ENCODE data around the gene RPSA.
"Not testable (repeated sequence)": the region's sequence is repeated elsewhere in the genome, so short reads cannot be mapped to it uniquely, and the experiment has no call there.

RPSA gene
- total RNA-seq: 642 to 1,540 (median 898) reads per million in 9 experiments

GRCh38 chr3:39406368-39407258, at the start of gene RPSA:
Gene RPSA, plus strand, starts transcription at chr3:39406720. Its CDS starts 934 bp downstream, at chr3:39407654.
- ATAC-seq (replicated peaks) (peak; percentile 88), DNase-seq (peak; percentile 94)
- H3K4me1 Mint-ChIP-seq (ENCODE audit: low read depth in 2 of 2): peaks cover 26 to 40% of the 10 kb centered on the region in 2 donors
- H3K4me3 Mint-ChIP-seq: peak within 1 kb of the TSS; percentile 81 to 89
- no peaks in the 10 kb centered on the region for H3K9me3 Mint-ChIP-seq
- peaks cover 63% of the 10 kb centered on the region for H3K36me3 Mint-ChIP-seq (ENCODE audit: insufficient read depth)
- H3K27ac Mint-ChIP-seq: peak within 1 kb of the TSS; percentile 93 to 97
- no peaks in the 10 kb centered on the region for H3K27me3 Mint-ChIP-seq

GRCh38 chr3:39358333-39358732, 48.2 kb upstream of the RPSA start:
- Mint-ChIP-seq H3K27ac (no peak overlapping the region), H3K9me3 (peaks cover 0 to 1% of the 10 kb centered on the region in 2 donors), H3K4me3 (no peak overlapping the region), H3K4me1 (ENCODE audit: low read depth in 2 of 2) (peaks cover 29 to 43% of the 10 kb centered on the region in 2 donors), H3K27me3 (peaks cover 0 to 7% of the 10 kb centered on the region in 2 donors), H3K36me3 (ENCODE audit: insufficient read depth) (no peaks in the 10 kb centered on the region)
- no peak for DNase-seq
- ATAC-seq (replicated peaks): peak; percentile 20

- H3K27ac Mint-ChIP-seq: peak overlapping the region; percentile 1 to 90
- DNase-seq (peak in 2 of 3 experiments; percentile 41), ATAC-seq (replicated peaks) (peak; percentile 95)
- peaks cover 29 to 43% of the 10 kb centered on the region in 2 donors for H3K4me1 Mint-ChIP-seq (ENCODE audit: low read depth in 2 of 2)
- H3K9me3 Mint-ChIP-seq: peaks cover 0 to 1% of the 10 kb centered on the region in 2 donors
- H3K27me3 Mint-ChIP-seq: peaks cover 0 to 4% of the 10 kb centered on the region in 2 donors
- peak overlapping the region; percentile 9 to 61 for H3K4me3 Mint-ChIP-seq
- no peaks in the 10 kb centered on the region for H3K36me3 Mint-ChIP-seq (ENCODE audit: insufficient read depth)
Observed at GRCh38 chr3:39361252-39361927, 45.1 kb upstream of the RPSA start.

GRCh38 chr3:39362192-39362591, 44.3 kb upstream of the RPSA start:
- no peaks in the 10 kb centered on the region for H3K36me3 Mint-ChIP-seq (ENCODE audit: insufficient read depth)
- H3K9me3 Mint-ChIP-seq: peaks cover 0 to 1% of the 10 kb centered on the region in 2 donors
- DNase-seq: no peak
- H3K4me3 Mint-ChIP-seq: peak overlapping the region; percentile 1 to 61
- peak overlapping the region; percentile 1 to 90 for H3K27ac Mint-ChIP-seq
- H3K4me1 Mint-ChIP-seq (ENCODE audit: low read depth in 2 of 2): peaks cover 29 to 42% of the 10 kb centered on the region in 2 donors
- ATAC-seq (replicated peaks): no peak
- H3K27me3 Mint-ChIP-seq: peaks cover 0 to 4% of the 10 kb centered on the region in 2 donors

- Mint-ChIP-seq H3K36me3 (ENCODE audit: insufficient read depth) (no peaks in the 10 kb centered on the region), H3K4me1 (ENCODE audit: low read depth in 2 of 2) (peaks cover 23 to 35% of the 10 kb centered on the region in 2 donors), H3K9me3 (peaks cover 0 to 1% of the 10 kb centered on the region in 2 donors), H3K27me3 (peaks cover 0 to 4% of the 10 kb centered on the region in 2 donors), H3K4me3 (no peak overlapping the region), H3K27ac (peak overlapping the region; percentile 1 to 90)
- ATAC-seq (replicated peaks) (no peak), DNase-seq (no peak)
Observed at GRCh38 chr3:39362812-39363211, 43.7 kb upstream of the RPSA start.

GRCh38 chr3:39370450-39370849, 36.1 kb upstream of the RPSA start:
- not testable (repeated sequence) for H3K4me3 Mint-ChIP-seq; H3K9me3 Mint-ChIP-seq; H3K36me3 Mint-ChIP-seq (ENCODE audit: insufficient read depth); H3K4me1 Mint-ChIP-seq (ENCODE audit: low read depth in 2 of 2); ATAC-seq (replicated peaks); H3K27ac Mint-ChIP-seq; DNase-seq
- peaks cover 0 to 28% of the 10 kb centered on the region in 2 donors for H3K27me3 Mint-ChIP-seq

- Mint-ChIP-seq H3K27me3 (peaks cover 0 to 37% of the 10 kb centered on the region in 2 donors), H3K4me3 (no peak overlapping the region), H3K4me1 (ENCODE audit: low read depth in 2 of 2) (peaks cover 0 to 1% of the 10 kb centered on the region in 2 donors), H3K36me3 (ENCODE audit: insufficient read depth) (no peaks in the 10 kb centered on the region), H3K27ac (no peak overlapping the region), H3K9me3 (peaks cover 0 to 7% of the 10 kb centered on the region in 2 donors)
- no peak for ATAC-seq (replicated peaks)
- no peak for DNase-seq
Observed at GRCh38 chr3:39372833-39373232, 33.7 kb upstream of the RPSA start.

- DNase-seq (no peak), ATAC-seq (replicated peaks) (no peak)
- no peak overlapping the region for H3K4me3 Mint-ChIP-seq
- H3K27ac Mint-ChIP-seq: no peak overlapping the region
- H3K9me3 Mint-ChIP-seq: no peaks in the 10 kb centered on the region
- H3K27me3 Mint-ChIP-seq: peaks cover 0 to 21% of the 10 kb centered on the region in 2 donors
- H3K4me1 Mint-ChIP-seq (ENCODE audit: low read depth in 2 of 2): peaks cover 4 to 5% of the 10 kb centered on the region in 2 donors
- H3K36me3 Mint-ChIP-seq (ENCODE audit: insufficient read depth): peaks cover 2% of the 10 kb centered on the region
Observed at GRCh38 chr3:39376959-39377634, 29.4 kb upstream of the RPSA start.

- Mint-ChIP-seq H3K4me3 (no peak overlapping the region), H3K27me3 (peaks cover 0 to 12% of the 10 kb centered on the region in 2 donors), H3K36me3 (ENCODE audit: insufficient read depth) (peaks cover 4% of the 10 kb centered on the region), H3K9me3 (no peaks in the 10 kb centered on the region), H3K4me1 (ENCODE audit: low read depth in 2 of 2) (peaks cover 4 to 5% of the 10 kb centered on the region in 2 donors), H3K27ac (no peak overlapping the region)
- DNase-seq: peak; percentile 38 to 52 (median 45)
- ATAC-seq (replicated peaks): peak; percentile 80
Observed at GRCh38 chr3:39378088-39378487, 28.4 kb upstream of the RPSA start.

- DNase-seq: no peak
- no peak for ATAC-seq (replicated peaks)
- Mint-ChIP-seq H3K27me3 (peaks cover 0 to 9% of the 10 kb centered on the region in 2 donors), H3K36me3 (ENCODE audit: insufficient read depth) (peaks cover 15% of the 10 kb centered on the region), H3K4me3 (no peak overlapping the region), H3K4me1 (ENCODE audit: low read depth in 2 of 2) (peaks cover 11 to 12% of the 10 kb centered on the region in 2 donors), H3K27ac (no peak overlapping the region), H3K9me3 (no peaks in the 10 kb centered on the region)
Observed at GRCh38 chr3:39378957-39379777, 27.4 kb upstream of the RPSA start.

GRCh38 chr3:39379778-39380155, 26.8 kb upstream of the RPSA start:
- Mint-ChIP-seq H3K9me3 (no peaks in the 10 kb centered on the region), H3K4me1 (ENCODE audit: low read depth in 2 of 2) (peaks cover 12 to 13% of the 10 kb centered on the region in 2 donors), H3K27ac (peak overlapping the region in 1 of 2 donors; percentile 20), H3K4me3 (no peak overlapping the region), H3K27me3 (peaks cover 0 to 9% of the 10 kb centered on the region in 2 donors), H3K36me3 (ENCODE audit: insufficient read depth) (peaks cover 19% of the 10 kb centered on the region)
- ATAC-seq (replicated peaks) (no peak), DNase-seq (no peak)

- H3K9me3 Mint-ChIP-seq: no peaks in the 10 kb centered on the region
- peak overlapping the region in 1 of 2 donors; percentile 10 for H3K4me3 Mint-ChIP-seq
- H3K36me3 Mint-ChIP-seq (ENCODE audit: insufficient read depth): peaks cover 26% of the 10 kb centered on the region
- peaks cover 23 to 24% of the 10 kb centered on the region in 2 donors for H3K4me1 Mint-ChIP-seq (ENCODE audit: low read depth in 2 of 2)
- H3K27ac Mint-ChIP-seq: peak overlapping the region in 1 of 2 donors; percentile 99
- peaks cover 0 to 5% of the 10 kb centered on the region in 2 donors for H3K27me3 Mint-ChIP-seq
- DNase-seq: no peak
- ATAC-seq (replicated peaks): no peak
Observed at GRCh38 chr3:39381432-39381831, 25.1 kb upstream of the RPSA start.
